ENCODE data around the gene PRRG4.
"Not testable (repeated sequence)": the region's sequence is repeated elsewhere in the genome, so short reads cannot be mapped to it uniquely, and the experiment has no call there.

DNA sequence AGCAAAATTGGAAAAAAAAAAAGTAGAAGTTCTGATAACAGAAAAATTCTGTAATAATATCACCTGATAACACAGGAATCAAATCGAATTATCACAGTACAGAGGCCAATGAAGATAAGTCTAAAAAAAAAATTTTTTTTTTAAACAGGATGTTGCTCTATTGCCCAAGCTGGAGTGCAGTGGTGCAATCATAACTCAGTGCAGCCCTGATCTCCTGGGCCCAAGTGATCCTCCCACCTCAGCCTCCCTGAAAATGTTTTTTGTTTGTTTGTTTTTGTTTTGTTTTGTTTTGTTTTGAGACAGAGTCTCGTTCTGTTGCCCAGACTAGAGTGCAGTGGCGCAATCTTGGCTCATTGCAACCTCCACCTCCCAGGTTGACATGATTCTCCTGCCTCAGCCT is 6.1 kb upstream of the PRRG4 start:
- TF ChIP-seq, protein P1, sequence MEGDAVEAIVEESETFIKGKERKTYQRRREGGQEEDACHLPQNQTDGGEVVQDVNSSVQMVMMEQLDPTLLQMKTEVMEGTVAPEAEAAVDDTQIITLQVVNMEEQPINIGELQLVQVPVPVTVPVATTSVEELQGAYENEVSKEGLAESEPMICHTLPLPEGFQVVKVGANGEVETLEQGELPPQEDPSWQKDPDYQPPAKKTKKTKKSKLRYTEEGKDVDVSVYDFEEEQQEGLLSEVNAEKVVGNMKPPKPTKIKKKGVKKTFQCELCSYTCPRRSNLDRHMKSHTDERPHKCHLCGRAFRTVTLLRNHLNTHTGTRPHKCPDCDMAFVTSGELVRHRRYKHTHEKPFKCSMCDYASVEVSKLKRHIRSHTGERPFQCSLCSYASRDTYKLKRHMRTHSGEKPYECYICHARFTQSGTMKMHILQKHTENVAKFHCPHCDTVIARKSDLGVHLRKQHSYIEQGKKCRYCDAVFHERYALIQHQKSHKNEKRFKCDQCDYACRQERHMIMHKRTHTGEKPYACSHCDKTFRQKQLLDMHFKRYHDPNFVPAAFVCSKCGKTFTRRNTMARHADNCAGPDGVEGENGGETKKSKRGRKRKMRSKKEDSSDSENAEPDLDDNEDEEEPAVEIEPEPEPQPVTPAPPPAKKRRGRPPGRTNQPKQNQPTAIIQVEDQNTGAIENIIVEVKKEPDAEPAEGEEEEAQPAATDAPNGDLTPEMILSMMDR (conservative IDR thresholded peaks at IDR 0.05 in 1 of 2, IDR thresholded peaks at IDR 0.05 in 1 of 2; ENCODE audit: low read depth in 1 of 2, low read length in 2 of 2), result not testable (repeated sequence)
- TF ChIP-seq EZH2 (IDR thresholded peaks at IDR 0.05; ENCODE audit: low read length, missing control alignments), result not testable (repeated sequence)

Data from fibroblast of lung (primary cell).